ENCODE data around the gene CLC. TPM values are rescaled to one million over a fixed set of nuclear protein-coding genes. Genes with fewer than 3 reads are reported as not detected.

Gene CLC
- total RNA-seq (2022; extraction: Qiagen RNA extraction; ENCODE audit: low read depth), result not detected in 5 replicates

DNA sequence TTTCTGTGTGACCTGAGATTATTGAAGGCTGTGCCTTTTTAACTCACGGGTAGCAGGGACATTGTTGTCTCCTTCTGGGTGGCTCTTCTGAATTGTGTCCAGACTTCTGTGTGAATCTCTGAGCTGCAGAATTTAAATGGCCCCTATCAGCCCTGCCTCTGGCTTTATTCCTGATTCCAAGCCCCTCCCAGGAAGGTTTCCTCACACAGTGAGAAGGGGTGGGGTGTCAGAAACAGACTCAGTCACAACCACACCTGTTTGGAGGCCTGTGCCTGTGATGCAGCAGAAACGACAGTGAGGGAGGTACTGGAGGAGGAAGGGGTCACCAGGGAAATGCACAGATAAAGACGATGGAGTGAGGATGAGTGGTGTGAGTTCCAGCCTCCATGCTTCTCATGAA lies at the start of gene CLC:
Gene CLC, minus strand, starts transcription at position 139 of the 400 bp plus-strand sequence. Its CDS starts 77 bp downstream, at position 62.

GRCh38 chr19:39778763-39779162 lies 40.9 kb upstream of the CLC start, which contains the start of gene LEUTX:
Gene LEUTX, plus strand, starts transcription at chr19:39778854. Its CDS starts 67 bp downstream, at chr19:39778921.

GRCh38 chr19:39704181-39705044 lies 33.4 kb downstream of the CLC start, which contains the start of gene LGALS14:
Gene LGALS14, plus strand, starts transcription at chr19:39704481. Its CDS starts 48 bp downstream, at chr19:39704529.

Other genes starting within 250 kb of the CLC start
- 4.9 to 10.9 TPM (median 10.4 TPM) in 5 replicates for gene DLL3, start 239.1 kb downstream of the CLC start, total RNA-seq (2022; extraction: Qiagen RNA extraction; ENCODE audit: low read depth)
- not detected in 5 replicates for gene SELENOV, start 222.9 kb downstream of the CLC start, total RNA-seq (2022; extraction: Qiagen RNA extraction; ENCODE audit: low read depth)
- 6.4 to 12.9 TPM (median 7.5 TPM) in 5 replicates for gene EID2B, start 205.2 kb downstream of the CLC start, total RNA-seq (2022; extraction: Qiagen RNA extraction; ENCODE audit: low read depth)
- gene EID2, start 197.9 kb downstream of the CLC start, total RNA-seq (2022; extraction: Qiagen RNA extraction; ENCODE audit: low read depth), result 35.7 to 47.6 TPM (median 43.3 TPM) in 5 replicates
- gene LGALS13, start 135.5 kb downstream of the CLC start, total RNA-seq (2022; extraction: Qiagen RNA extraction; ENCODE audit: low read depth), result not detected in 5 replicates
- gene LGALS16, start 82.1 kb downstream of the CLC start, total RNA-seq (2022; extraction: Qiagen RNA extraction; ENCODE audit: low read depth), result not detected in 5 replicates
- gene LGALS14, start 33.5 kb downstream of the CLC start, total RNA-seq (2022; extraction: Qiagen RNA extraction; ENCODE audit: low read depth), result not detected in 5 replicates
- gene LEUTX, start 40.8 kb upstream of the CLC start, total RNA-seq (2022; extraction: Qiagen RNA extraction; ENCODE audit: low read depth), result not detected in 5 replicates
- 18.8 to 23.9 TPM (median 20.9 TPM) in 5 replicates for gene DYRK1B, start 96.1 kb upstream of the CLC start, total RNA-seq (2022; extraction: Qiagen RNA extraction; ENCODE audit: low read depth)
- 689 to 764 TPM (median 720 TPM) in 5 replicates for gene FBL, start 108.3 kb upstream of the CLC start, total RNA-seq (2022; extraction: Qiagen RNA extraction; ENCODE audit: low read depth)
- 0.68 to 1.3 TPM (median 1.1 TPM) in 5 replicates for gene FCGBP, start 196.6 kb upstream of the CLC start, total RNA-seq (2022; extraction: Qiagen RNA extraction; ENCODE audit: low read depth)
- 268 to 302 TPM (median 285 TPM) in 5 replicates for gene PSMC4, start 233.1 kb upstream of the CLC start, total RNA-seq (2022; extraction: Qiagen RNA extraction; ENCODE audit: low read depth)

Measured in A549 treated with DMSO at 1 μM for 4 hours (cell line).